Ramos (cell line): ENCODE results near the gene NOC4L.
"Not testable (repeated sequence)": the region's sequence is repeated elsewhere in the genome, so short reads cannot be mapped to it uniquely, and the experiment has no call there.

Experiments used
- in situ Hi-C: fragments of 300-500 bp; cut with MboI; formaldehyde crosslinking; loops from one replicate; pipeline ENCODE4 v1.14.3; 2022; ENCODE audit warnings: low sequenced_read_pairs; ENCODE audit not compliant: unreplicated experiment

Gene NOC4L

GRCh38 chr12:132141976-132142678 is 2.1 kb upstream of the NOC4L start:
- in situ Hi-C loops, result no loop called here

- in situ Hi-C loops, result no loop called here
Observed at GRCh38 chr12:132142679-132143335, 1.4 kb upstream of the NOC4L start.

GRCh38 chr12:132143336-132144071 is 753 bp upstream of the NOC4L start:
- in situ Hi-C loops, result no loop called here

DNA sequence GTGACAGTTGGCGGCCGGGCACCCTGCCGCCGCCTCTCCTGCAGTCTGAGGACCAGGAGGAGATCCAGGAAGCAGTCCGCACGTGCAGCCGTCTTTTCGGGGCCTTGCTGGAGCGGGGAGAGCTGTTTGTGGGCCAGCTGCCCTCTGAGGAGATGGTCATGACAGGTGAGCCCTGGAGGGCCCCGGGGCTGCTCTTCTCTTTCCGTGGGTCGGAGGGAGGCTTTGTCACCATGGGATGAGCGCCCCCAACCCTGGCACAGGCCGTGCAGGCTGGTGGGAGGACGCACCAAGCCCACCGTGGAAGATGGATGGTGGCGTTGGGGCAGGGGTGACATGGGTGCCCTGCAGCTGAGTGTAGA is 532 bp downstream of the NOC4L start:
- in situ Hi-C loops, result no loop called here

DNA sequence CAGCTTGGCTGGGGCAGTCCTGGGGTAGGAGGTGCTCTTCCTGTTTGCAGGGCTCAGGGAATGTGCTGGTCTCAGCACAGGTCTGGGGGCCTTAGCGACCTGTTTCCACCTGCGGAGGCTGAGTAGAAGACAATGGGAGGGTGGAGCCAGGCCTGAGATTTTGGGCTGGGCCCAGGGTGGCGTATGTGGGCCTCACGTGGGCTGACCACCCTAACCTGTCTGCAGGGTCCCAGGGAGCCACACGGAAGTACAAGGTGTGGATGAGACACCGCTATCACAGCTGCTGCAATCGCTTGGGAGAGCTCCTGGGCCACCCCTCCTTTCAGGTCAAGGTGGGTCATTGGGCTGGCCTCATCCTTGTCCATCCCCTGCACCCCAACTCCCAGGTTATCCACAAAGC is 1.1 kb downstream of the NOC4L start:
- in situ Hi-C loops, result no loop called here

GRCh38 chr12:132146098-132146497 is 1.8 kb downstream of the NOC4L start:
- in situ Hi-C loops, result no loop called here

- in situ Hi-C loops, result no loop called here
Observed at GRCh38 chr12:132146772-132147422, 2.6 kb downstream of the NOC4L start.

GRCh38 chr12:132147423-132148367 is 3.4 kb downstream of the NOC4L start:
- in situ Hi-C loops, result no loop called here

GRCh38 chr12:132148368-132149045 is 4.2 kb downstream of the NOC4L start:
- in situ Hi-C loops, result no loop called here

DNA sequence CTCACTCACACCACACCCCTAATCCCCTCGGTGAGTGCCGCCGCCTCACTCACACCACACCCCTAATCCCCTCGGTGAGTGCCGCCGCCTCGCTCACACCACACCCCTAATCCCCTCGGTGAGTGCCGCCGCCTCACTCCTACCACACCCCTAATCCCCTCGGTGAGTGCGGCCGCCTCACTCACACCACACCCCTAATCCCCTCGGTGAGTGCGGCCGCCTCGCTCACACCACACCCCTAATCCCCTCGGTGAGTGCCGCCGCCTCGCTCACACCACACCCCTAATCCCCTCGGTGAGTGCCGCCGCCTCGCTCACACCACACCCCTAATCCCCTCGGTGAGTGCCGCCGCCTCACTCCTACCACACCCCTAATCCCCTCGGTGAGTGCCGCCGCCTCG is 5.3 kb downstream of the NOC4L start:
- in situ Hi-C loops, result not testable (repeated sequence)

GRCh38 chr12:132150780-132151144 is 6.5 kb downstream of the NOC4L start:
- in situ Hi-C loops, result no loop called here

DNA sequence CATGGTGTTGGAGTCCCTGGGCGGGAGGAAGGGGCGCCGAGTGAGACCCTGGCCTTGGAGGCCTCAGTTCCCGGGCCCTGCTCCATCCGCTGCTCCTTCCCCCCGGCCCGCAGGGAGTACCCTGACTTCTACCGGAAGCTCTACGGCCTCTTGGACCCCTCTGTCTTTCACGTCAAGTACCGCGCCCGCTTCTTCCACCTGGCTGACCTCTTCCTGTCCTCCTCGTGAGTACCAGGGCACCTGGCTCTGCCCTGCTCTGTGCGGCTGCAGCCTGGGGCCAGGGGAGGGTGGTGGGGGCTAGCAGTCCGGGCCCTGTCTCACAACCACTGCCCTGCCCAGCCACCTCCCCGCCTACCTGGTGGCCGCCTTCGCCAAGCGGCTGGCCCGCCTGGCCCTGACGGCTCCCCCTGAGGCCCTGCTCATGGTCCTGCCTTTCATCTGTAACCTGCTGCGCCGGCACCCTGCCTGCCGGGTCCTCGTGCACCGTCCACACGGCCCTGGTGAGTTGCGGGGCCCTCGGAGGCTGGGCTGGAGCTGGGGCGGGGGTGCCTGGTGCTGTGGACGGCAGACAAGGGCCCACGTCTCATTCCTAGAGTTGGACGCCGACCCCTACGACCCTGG is 7.0 kb downstream of the NOC4L start:
- in situ Hi-C loops, result no loop called here

DNA sequence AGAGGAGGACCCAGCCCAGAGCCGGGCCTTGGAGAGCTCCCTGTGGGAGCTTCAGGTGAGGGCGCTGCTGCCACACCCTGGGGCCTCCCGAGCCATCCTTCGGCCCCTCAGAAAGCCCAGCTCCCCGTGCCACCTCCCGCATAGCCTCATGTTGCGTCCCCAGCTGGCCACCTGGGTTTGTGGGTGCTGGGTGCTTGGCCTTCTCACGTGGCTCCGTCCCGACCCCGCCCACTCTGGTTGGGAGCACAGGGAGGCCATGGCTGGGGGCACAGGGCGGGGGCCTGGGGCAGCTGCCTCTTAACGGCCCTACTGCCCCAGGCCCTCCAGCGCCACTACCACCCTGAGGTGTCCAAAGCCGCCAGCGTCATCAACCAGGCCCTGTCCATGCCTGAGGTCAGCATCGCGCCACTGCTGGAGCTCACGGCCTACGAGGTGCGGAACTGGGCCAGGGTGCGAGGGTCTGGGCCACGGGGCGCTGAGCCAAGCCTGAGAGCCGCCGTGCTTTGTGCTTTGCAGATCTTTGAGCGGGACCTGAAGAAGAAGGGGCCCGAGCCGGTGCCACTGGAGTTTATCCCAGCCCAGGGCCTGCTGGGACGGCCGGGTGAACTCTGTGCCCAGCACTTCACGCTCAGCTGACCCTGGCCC is 7.6 kb downstream of the NOC4L start:
- in situ Hi-C loops, result no loop called here

DNA sequence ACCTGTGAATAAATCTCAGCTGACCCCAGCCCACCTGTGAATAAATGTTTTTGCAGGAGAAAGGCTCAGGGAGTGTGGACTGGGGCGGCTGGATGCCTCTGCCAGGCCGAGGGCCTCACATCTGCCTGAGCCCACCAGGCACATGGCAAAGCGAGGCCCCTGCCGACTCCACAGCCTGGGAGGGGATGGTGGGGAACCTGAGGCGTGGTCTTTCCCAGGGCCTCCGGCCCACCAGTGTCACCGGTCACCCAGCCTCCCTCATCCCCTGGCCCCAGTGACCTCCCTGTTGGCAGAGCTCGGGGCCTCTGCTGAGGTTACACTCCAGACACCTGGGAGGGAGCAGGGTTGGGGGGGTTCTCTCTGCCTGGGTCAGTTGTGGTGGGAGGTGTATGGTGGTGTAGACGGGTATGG is 8.2 kb downstream of the NOC4L start:
- in situ Hi-C loops, result no loop called here

- in situ Hi-C loops, result no loop called here
Observed at GRCh38 chr12:132152953-132153352, 8.7 kb downstream of the NOC4L start.

GRCh38 chr12:132153501-132154340 is 9.5 kb downstream of the NOC4L start:
- in situ Hi-C loops, result no loop called here

DNA sequence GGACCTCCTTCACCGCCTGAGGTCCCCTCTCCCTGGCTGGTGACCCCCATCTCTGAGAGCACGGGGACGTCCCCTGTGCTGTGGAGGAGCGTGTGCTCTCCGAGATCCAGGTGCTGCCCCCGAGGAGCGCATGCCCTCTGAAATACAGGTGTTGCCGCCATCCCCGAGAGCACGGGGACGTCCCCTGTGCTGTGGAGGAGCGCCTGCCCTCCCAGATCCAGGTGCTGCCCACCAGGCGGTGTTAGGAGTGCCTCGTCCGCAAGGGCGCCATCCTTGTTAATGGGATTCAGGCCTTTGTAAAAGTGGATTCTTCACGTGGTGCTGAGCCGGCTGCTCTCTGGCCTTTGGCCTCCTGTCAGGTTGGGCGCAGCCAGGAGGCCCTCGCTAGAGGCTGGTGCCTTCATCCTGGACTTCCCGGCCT is 10.1 kb downstream of the NOC4L start:
- in situ Hi-C loops, result no loop called here
